Gastroesophageal sphincter (tissue), 4 donors: ENCODE measurements around the gene COX18. TPM values are rescaled to one million over a fixed set of nuclear protein-coding genes. Genes with fewer than 3 reads are reported as not detected.
A peak's percentile ranks its signal among the peaks of the same experiment; 100 is the strongest.

Source experiments
- ATAC-seq: fragments of 150-250 bp; one replicate; pipeline ENCODE4 v1.9.1; 2016; ENCODE audit warnings: mild to moderate bottlenecking, moderate library complexity
- H3K27ac ChIP-seq, 4 donors: fragments of 200-600 bp; sonication (generic) in 3 of 4; 1 replicate in 3 of 4; 2 replicates in 1 of 4; pipeline ENCODE4 v1.5.1; 2016 to 2019
- H3K27me3 ChIP-seq: fragments of 200-600 bp; sonication (generic); one replicate; pipeline ENCODE4 v1.5.1; 2019
- H3K36me3 ChIP-seq, 2 donors: fragments of 200-600 bp; sonication (generic); one replicate each; pipeline ENCODE4 v1.5.1; 2019; ENCODE audit warnings: control low read depth in 1 of 2
- H3K4me1 ChIP-seq, 3 donors: fragments of 200-600 bp; sonication (generic); 1 replicate in 2 of 3; 2 replicates in 1 of 3; pipeline ENCODE4 v1.5.1; 2016 to 2019; ENCODE audit warnings: control low read depth in 2 of 3
- H3K4me3 ChIP-seq, 2 donors: fragments of 200-600 bp; sonication (generic); one replicate each; pipeline ENCODE4 v1.5.1; 2019; ENCODE audit warnings: mild to moderate bottlenecking in 1 of 2, moderate library complexity in 1 of 2
- H3K9me3 ChIP-seq, 3 donors: fragments of 200-600 bp; sonication (generic); one replicate each; pipeline ENCODE4 v1.5.1; 2017 to 2019; ENCODE audit warnings: control low read depth in 2 of 3
- EP300 ChIP-seq: sonication (generic); formaldehyde crosslinking; IDR thresholded peaks from one replicate; pipeline ENCODE4 v1.6.1; 2017; ENCODE audit warnings: antibody characterized with exemption, mild to moderate bottlenecking
- POLR2A ChIP-seq, 2 donors: fragments of 450-650 bp; IDR thresholded peaks; one replicate each; pipeline ENCODE4 v1.6.1; 2017; ENCODE audit warnings: antibody characterized with exemption in 2 of 2, mild to moderate bottlenecking in 2 of 2, moderate library complexity in 1 of 2
- POLR2AphosphoS5 ChIP-seq: sonication (generic); formaldehyde crosslinking; IDR thresholded peaks from one replicate; pipeline ENCODE4 v1.6.1; 2017; ENCODE audit warnings: antibody characterized with exemption
- WGBS, 2 donors: methylation state at CpG; one replicate each; pipeline ENCODE4 v1.1.5; 2018; ENCODE audit warnings: low coverage in 1 of 2; 5-methylcytosine and 5-hydroxymethylcytosine counted together
- total RNA-seq, 4 donors: library from RNA; depleted of rRNA; stranded (reverse); fragments of >200 nt; gene quantifications; one replicate each; pipeline ENCODE4 v1.1.0, GENCODE V29; 2016
- TF ChIP-seq, protein P1 (sequence below), 4 experiments: fragments of 200-600 bp in 2 of 4; fragments of 450-650 bp in 2 of 4; sonication (generic) in 1 of 4; IDR thresholded peaks; one replicate each; pipeline ENCODE4 v1.5.1; 2017 to 2019; ENCODE audit warnings: antibody characterized with exemption in 4 of 4, mild to moderate bottlenecking in 2 of 4, moderate library complexity in 2 of 4

COX18 gene
- total RNA-seq, 4 donors from 2014 or later: 11.6 to 24.5 (median 19.4) TPM

DNA sequence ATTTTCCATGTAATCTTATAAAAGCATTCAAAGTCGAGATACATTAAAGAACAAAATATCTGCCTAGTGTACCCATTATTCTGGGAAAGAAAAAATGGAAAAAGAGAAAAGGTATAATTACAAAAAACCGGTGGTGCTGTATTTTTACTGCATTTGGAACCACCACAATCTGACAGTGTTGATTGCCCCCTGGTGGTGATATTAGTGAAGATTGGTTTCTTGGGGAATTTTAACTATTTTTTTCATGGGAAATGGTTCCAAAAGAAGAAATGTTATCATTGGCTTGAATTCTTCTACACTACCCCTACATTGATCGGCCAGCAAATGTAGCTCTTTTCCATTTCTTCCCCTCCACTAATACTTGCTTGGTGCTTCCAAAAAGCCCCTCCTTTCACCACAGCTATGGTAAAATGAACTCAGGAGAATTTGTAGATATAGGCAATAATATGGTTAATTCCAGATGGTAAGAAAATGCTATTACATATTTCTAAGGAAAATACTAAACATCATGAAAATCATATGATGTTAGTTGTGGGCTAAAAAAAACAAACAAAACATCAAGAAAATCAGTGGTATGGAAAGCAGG is 50.0 kb downstream of the COX18 start:
- ATAC-seq: no peak
- WGBS, 2 donors: 0 to 8% methylated on average over 3 of the region's 3 CpGs
- H3K9me3 ChIP-seq: no peaks in the 10 kb centered on the region

DNA sequence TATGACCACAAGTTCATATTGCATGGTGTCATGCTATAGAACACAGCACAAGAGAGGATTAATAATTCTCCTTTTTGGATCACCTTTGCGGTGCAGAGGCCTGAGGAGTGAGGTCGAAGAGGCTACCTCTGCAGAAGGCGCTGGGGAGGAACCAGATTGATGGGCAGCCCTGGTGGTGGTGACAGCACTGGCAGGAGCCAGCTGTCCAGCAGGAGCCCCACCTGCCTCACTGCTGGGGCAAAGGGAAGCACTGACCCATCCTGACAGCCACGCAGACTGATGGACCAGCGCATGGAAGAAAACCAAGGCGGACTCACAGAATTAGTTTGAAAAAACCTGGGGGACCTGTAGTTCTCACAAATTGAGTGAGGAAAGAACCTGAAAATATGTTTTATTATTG is 50.9 kb downstream of the COX18 start:
- Histone ChIP-seq H3K27ac (no peak overlapping the region), H3K36me3 (no peaks in the 10 kb centered on the region), H3K9me3 (no peaks in the 10 kb centered on the region), H3K27me3 (no peaks in the 10 kb centered on the region), H3K4me1 (peaks cover 0 to 5% (median 0%) of the 10 kb centered on the region in 3 donors), H3K4me3 (no peak overlapping the region)
- WGBS, 2 donors: 93% methylated on average over 3 to 5 of the region's 6 CpGs
- TF ChIP-seq POLR2A (IDR thresholded peaks at IDR 0.05) (no peak), POLR2AphosphoS5 (no peak), EP300 (no peak)
- TF ChIP-seq, protein P1, sequence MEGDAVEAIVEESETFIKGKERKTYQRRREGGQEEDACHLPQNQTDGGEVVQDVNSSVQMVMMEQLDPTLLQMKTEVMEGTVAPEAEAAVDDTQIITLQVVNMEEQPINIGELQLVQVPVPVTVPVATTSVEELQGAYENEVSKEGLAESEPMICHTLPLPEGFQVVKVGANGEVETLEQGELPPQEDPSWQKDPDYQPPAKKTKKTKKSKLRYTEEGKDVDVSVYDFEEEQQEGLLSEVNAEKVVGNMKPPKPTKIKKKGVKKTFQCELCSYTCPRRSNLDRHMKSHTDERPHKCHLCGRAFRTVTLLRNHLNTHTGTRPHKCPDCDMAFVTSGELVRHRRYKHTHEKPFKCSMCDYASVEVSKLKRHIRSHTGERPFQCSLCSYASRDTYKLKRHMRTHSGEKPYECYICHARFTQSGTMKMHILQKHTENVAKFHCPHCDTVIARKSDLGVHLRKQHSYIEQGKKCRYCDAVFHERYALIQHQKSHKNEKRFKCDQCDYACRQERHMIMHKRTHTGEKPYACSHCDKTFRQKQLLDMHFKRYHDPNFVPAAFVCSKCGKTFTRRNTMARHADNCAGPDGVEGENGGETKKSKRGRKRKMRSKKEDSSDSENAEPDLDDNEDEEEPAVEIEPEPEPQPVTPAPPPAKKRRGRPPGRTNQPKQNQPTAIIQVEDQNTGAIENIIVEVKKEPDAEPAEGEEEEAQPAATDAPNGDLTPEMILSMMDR (IDR thresholded peaks at IDR 0.05): no peak
- no peak for ATAC-seq

More for the DNA sequence above, 50.0 kb downstream of the COX18 start:
- Histone ChIP-seq H3K27ac (no peak overlapping the region), H3K4me3 (no peak overlapping the region), H3K27me3 (no peaks in the 10 kb centered on the region), H3K4me1 (peaks cover 0 to 5% (median 0%) of the 10 kb centered on the region in 3 donors), H3K36me3 (no peaks in the 10 kb centered on the region)
- TF ChIP-seq, protein P1 (IDR thresholded peaks at IDR 0.05): peak; percentile 59 to 76 (median 68)
- TF ChIP-seq EP300: no peak

DNA sequence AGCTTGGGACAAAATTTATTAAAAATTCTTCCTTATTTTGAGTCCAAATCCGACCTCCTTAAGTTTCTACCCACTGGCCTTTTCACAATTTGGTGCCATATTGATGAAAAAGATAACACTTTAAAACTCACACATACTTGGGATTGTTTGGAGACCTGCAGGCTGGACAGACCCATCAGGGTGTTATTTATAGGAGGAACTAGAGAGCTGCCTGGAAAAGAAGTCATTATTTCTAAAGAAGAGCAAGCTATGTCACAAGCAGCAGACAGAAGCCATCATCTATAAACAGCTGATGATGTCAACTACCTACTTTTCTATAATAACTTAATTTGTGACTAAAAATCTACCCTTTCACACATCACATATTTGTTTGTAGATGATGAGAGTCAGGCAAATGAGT is 56.2 kb downstream of the COX18 start:
- WGBS, 2 donors: 88 to 100% methylated on average over 1 of the region's 1 CpG
- ATAC-seq: no peak
- no peaks in the 10 kb centered on the region for H3K36me3 ChIP-seq
- H3K27ac ChIP-seq: no peak overlapping the region
- H3K4me3 ChIP-seq: no peak overlapping the region
- no peak for TF ChIP-seq POLR2AphosphoS5
- TF ChIP-seq EP300: no peak
- TF ChIP-seq, protein P1 (IDR thresholded peaks at IDR 0.05): no peak
- TF ChIP-seq POLR2A (IDR thresholded peaks at IDR 0.05): no peak
- no peaks in the 10 kb centered on the region for H3K4me1 ChIP-seq
- H3K27me3 ChIP-seq: no peaks in the 10 kb centered on the region
- H3K9me3 ChIP-seq: no peaks in the 10 kb centered on the region

DNA sequence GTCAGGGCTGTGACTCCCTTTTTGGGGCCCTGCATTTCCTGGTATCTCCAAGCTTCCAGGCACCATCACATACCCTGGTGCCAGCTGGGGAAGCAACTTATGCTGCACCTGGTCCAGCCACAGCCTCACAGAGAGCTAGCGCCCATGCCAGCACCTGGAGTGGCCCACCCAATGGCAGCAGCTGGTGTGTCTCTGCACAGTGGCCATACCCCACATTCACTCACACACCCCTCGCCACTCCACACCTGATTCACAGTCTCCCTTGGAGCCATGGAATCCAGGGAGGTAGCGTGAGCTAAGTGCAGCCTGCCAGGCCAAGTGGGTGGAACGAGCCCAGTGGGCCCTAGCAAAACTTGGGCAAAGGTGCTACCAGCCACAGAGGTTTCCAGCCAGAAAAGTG is 56.8 kb downstream of the COX18 start:
- Histone ChIP-seq H3K4me3 (no peak overlapping the region), H3K36me3 (no peaks in the 10 kb centered on the region), H3K27me3 (no peaks in the 10 kb centered on the region), H3K4me1 (no peaks in the 10 kb centered on the region), H3K27ac (no peak overlapping the region), H3K9me3 (no peaks in the 10 kb centered on the region)
- ATAC-seq: no peak
- TF ChIP-seq, protein P1 (IDR thresholded peaks at IDR 0.05): no peak
- no peak for TF ChIP-seq EP300
- no peak for TF ChIP-seq POLR2AphosphoS5
- no peak for TF ChIP-seq POLR2A (IDR thresholded peaks at IDR 0.05)
- WGBS, 2 donors: no CpG with 5 or more reads among the region's 4 CpGs

DNA sequence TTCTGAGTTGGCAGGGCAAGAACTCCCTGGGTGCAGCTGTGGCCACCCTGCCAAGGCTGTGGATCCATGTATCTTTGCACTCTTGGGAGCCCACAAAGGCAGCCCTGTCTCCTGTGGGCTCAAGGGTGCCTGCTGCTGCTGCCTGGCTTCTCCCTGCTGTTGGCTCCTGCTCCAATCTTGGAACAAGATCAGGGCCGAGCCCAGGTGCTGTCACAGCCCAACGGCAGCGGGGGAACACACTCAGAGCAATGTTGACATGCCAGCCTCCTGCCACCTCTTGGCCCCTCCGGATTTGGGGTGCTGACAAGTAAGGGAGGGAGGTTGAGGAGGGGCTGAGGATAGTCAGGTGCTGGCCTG is 57.9 kb downstream of the COX18 start:
- TF ChIP-seq EP300: no peak
- TF ChIP-seq POLR2A (IDR thresholded peaks at IDR 0.05): no peak
- TF ChIP-seq, protein P1 (IDR thresholded peaks at IDR 0.05): no peak
- no peak for TF ChIP-seq POLR2AphosphoS5
- H3K27me3 ChIP-seq: no peaks in the 10 kb centered on the region
- no CpG with 5 or more reads among the region's 4 CpGs for WGBS, 2 donors
- H3K9me3 ChIP-seq: no peaks in the 10 kb centered on the region
- H3K36me3 ChIP-seq: no peaks in the 10 kb centered on the region
- no peak for ATAC-seq
- H3K4me3 ChIP-seq: no peak overlapping the region
- no peaks in the 10 kb centered on the region for H3K4me1 ChIP-seq
- H3K27ac ChIP-seq: no peak overlapping the region
